Loucy (cell line): ENCODE measurements around the gene ATP8B2.

ENCODE experiments used
- H2AFZ ChIP-seq: fragments of 200-600 bp; sonication (generic); 2 replicates; pipeline ENCODE4 v1.6.0; 2016; ENCODE audit warnings: antibody characterized with exemption, mild to moderate bottlenecking, low read length, moderate library complexity
- H3F3A ChIP-seq: fragments of 200-600 bp; 2 replicates; pipeline ENCODE4 v1.6.0; 2016; ENCODE audit warnings: antibody characterized with exemption, low read depth, mild to moderate bottlenecking
- H3K27me3 ChIP-seq: fragments of 200-600 bp; sonication (generic); 2 replicates; pipeline ENCODE4 v1.6.1; 2014; ENCODE audit warnings: low read length, mild to moderate bottlenecking; ENCODE audit not compliant: insufficient read depth, poor library complexity, severe bottlenecking
- H3K36me3 ChIP-seq: fragments of 200-600 bp; sonication (generic); 2 replicates; pipeline ENCODE4 v1.6.1; 2016; ENCODE audit warnings: low read length; ENCODE audit not compliant: insufficient read depth
- H3K4me1 ChIP-seq: fragments of 200-600 bp; sonication (generic); 2 replicates; pipeline ENCODE4 v1.5.1; 2014; ENCODE audit warnings: low read length, mild to moderate bottlenecking; ENCODE audit not compliant: insufficient read depth, poor library complexity, severe bottlenecking
- H3K4me2 ChIP-seq: fragments of 200-600 bp; sonication (generic); 2 replicates; pipeline ENCODE4 v1.6.0; 2014; ENCODE audit warnings: antibody characterized with exemption, low read length, low read depth, mild to moderate bottlenecking; ENCODE audit not compliant: poor library complexity, severe bottlenecking
- H3K4me3 ChIP-seq: fragments of 200-600 bp; sonication (generic); 2 replicates; pipeline ENCODE4 v1.5.1; 2014; ENCODE audit warnings: low read length, mild to moderate bottlenecking, mixed read lengths; ENCODE audit not compliant: poor library complexity, severe bottlenecking
- H3K79me2 ChIP-seq: fragments of 200-600 bp; sonication (generic); 2 replicates; pipeline ENCODE4 v1.6.1; 2014; ENCODE audit warnings: low read length; ENCODE audit not compliant: insufficient read depth
- H3K9ac ChIP-seq: fragments of 200-600 bp; sonication (generic); 2 replicates; pipeline ENCODE4 v1.6.0; 2014; ENCODE audit warnings: mild to moderate bottlenecking, low read depth, low read length, moderate library complexity; ENCODE audit not compliant: poor library complexity, severe bottlenecking
- H3K9me2 ChIP-seq: fragments of 200-600 bp; sonication (generic); replicated peaks from 2 replicates; pipeline ENCODE4 v1.6.1; 2016; ENCODE audit warnings: low read depth, low read length, mixed read lengths
- H3K9me3 ChIP-seq: fragments of 200-600 bp; sonication (generic); 2 replicates; pipeline ENCODE4 v1.6.1; 2014; ENCODE audit warnings: mild to moderate bottlenecking, antibody characterized with exemption, low read length, low read depth; ENCODE audit not compliant: insufficient read depth
- H4K20me1 ChIP-seq: fragments of 200-600 bp; sonication (generic); 2 replicates; pipeline ENCODE4 v1.6.0; 2014; ENCODE audit warnings: antibody characterized with exemption, low read length, mild to moderate bottlenecking; ENCODE audit not compliant: insufficient read depth, poor library complexity, severe bottlenecking
- EZH2phosphoT487 ChIP-seq: fragments of 200-600 bp; IDR thresholded peaks from 2 replicates; pipeline ENCODE4 v1.6.1; 2018; ENCODE audit warnings: antibody characterized with exemption, mild to moderate bottlenecking, moderate library complexity, borderline replicate concordance
- TF ChIP-seq, protein P1 (sequence below): fragments of 200-600 bp; sonication (generic); conservative IDR thresholded peaks from 2 replicates; pipeline ENCODE4 v1.5.1; 2014; ENCODE audit warnings: mild to moderate bottlenecking, antibody characterized with exemption, low read length

ATP8B2 gene

DNA sequence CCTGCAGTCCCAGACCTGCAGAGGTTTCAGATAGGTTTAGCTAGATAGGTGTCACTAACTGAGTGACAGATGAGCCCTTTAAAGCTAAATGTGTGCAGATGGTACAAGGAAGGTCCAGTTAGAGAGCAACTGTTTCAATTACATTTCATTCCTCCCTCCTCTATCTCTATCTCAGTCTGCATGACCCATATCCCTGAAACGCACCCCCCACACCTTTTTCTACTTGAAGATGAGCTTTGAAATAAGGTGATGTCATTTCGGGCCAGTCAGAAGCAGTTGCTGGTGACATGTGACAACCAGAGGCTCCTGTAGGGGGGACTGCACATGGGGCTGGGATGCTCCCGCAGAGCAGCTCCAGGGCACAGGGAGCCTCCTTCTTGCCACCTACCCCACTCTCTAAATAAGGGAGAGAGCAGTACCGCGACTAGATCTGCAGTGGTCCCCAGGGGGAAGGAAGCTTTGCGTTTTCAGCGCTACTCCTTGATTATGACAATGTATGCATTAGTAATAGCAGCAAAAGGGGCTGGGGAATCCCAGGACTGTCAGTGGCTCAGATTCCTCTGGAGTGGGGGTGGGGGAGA, 4.3 kb downstream of the ATP8B2 start:
- Histone ChIP-seq H3K4me1 (peaks cover 46% of the 10 kb centered on the region), H3K79me2 (peaks cover 34% of the 10 kb centered on the region), H3F3A (no peaks in the 10 kb centered on the region), H3K9ac (no peak overlapping the region), H3K4me2 (peak overlapping the region; percentile 95), H3K9me2 (no peaks in the 10 kb centered on the region), H3K9me3 (no peaks in the 10 kb centered on the region), H3K36me3 (peaks cover 18% of the 10 kb centered on the region; the same call in 1 of the 2 replicates), H4K20me1 (peaks cover 19% of the 10 kb centered on the region), H3K27me3 (no peaks in the 10 kb centered on the region), H2AFZ (no peak overlapping the region), H3K4me3 (peak overlapping the region; percentile 92)
- TF ChIP-seq, protein P1, sequence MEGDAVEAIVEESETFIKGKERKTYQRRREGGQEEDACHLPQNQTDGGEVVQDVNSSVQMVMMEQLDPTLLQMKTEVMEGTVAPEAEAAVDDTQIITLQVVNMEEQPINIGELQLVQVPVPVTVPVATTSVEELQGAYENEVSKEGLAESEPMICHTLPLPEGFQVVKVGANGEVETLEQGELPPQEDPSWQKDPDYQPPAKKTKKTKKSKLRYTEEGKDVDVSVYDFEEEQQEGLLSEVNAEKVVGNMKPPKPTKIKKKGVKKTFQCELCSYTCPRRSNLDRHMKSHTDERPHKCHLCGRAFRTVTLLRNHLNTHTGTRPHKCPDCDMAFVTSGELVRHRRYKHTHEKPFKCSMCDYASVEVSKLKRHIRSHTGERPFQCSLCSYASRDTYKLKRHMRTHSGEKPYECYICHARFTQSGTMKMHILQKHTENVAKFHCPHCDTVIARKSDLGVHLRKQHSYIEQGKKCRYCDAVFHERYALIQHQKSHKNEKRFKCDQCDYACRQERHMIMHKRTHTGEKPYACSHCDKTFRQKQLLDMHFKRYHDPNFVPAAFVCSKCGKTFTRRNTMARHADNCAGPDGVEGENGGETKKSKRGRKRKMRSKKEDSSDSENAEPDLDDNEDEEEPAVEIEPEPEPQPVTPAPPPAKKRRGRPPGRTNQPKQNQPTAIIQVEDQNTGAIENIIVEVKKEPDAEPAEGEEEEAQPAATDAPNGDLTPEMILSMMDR, result no peak
- no peak for TF ChIP-seq EZH2phosphoT487

- TF ChIP-seq, protein P1, result no peak
- TF ChIP-seq EZH2phosphoT487, result no peak
- Histone ChIP-seq H3K79me2 (peaks cover 33% of the 10 kb centered on the region), H2AFZ (no peak overlapping the region), H3K4me1 (peaks cover 49% of the 10 kb centered on the region), H3K9me3 (no peaks in the 10 kb centered on the region), H3K4me3 (no peak overlapping the region), H3K4me2 (peak overlapping the region; percentile 39), H3K9me2 (no peaks in the 10 kb centered on the region), H3K27me3 (no peaks in the 10 kb centered on the region), H3K9ac (no peak overlapping the region), H3F3A (no peaks in the 10 kb centered on the region; the same call in 1 of the 2 replicates), H4K20me1 (peaks cover 19% of the 10 kb centered on the region), H3K36me3 (peaks cover 21% of the 10 kb centered on the region; the same call in 1 of the 2 replicates)
Observed at GRCh38 chr1:154330669-154331068, 5.3 kb downstream of the ATP8B2 start.

GRCh38 chr1:154334079-154335024, 9.0 kb downstream of the ATP8B2 start:
- no peak for TF ChIP-seq EZH2phosphoT487
- TF ChIP-seq, protein P1, result no peak
- Histone ChIP-seq H3K4me3 (peak overlapping the region; percentile 24), H3K79me2 (peaks cover 6% of the 10 kb centered on the region; the same call in 1 of the 2 replicates), H3K27me3 (no peaks in the 10 kb centered on the region), H3K4me2 (peak overlapping the region; percentile 50), H4K20me1 (peaks cover 5% of the 10 kb centered on the region), H3K9me2 (no peaks in the 10 kb centered on the region), H2AFZ (no peak overlapping the region), H3F3A (no peaks in the 10 kb centered on the region; the same call in 1 of the 2 replicates), H3K9me3 (no peaks in the 10 kb centered on the region), H3K9ac (no peak overlapping the region), H3K4me1 (peaks cover 36% of the 10 kb centered on the region), H3K36me3 (peaks cover 28% of the 10 kb centered on the region; the same call in 1 of the 2 replicates)
